Diencephalon (tissue), 1 donor: ENCODE measurements around the gene SPATA3. TPM values are rescaled to one million over a fixed set of nuclear protein-coding genes. Genes with fewer than 3 reads are reported as not detected.

ENCODE experiments used
- total RNA-seq: library from RNA; depleted of rRNA; stranded (reverse); fragments of >200 nt; gene quantifications from one replicate; pipeline ENCODE4 v1.2.3, GENCODE V29; 2014

SPATA3 gene
- not detected for total RNA-seq

GRCh38 chr2:230995821-230996220 is at the start of gene SPATA3:
Gene SPATA3, plus strand, starts transcription at chr2:230996121. Its CDS starts 113 bp downstream, at chr2:230996234.

DNA sequence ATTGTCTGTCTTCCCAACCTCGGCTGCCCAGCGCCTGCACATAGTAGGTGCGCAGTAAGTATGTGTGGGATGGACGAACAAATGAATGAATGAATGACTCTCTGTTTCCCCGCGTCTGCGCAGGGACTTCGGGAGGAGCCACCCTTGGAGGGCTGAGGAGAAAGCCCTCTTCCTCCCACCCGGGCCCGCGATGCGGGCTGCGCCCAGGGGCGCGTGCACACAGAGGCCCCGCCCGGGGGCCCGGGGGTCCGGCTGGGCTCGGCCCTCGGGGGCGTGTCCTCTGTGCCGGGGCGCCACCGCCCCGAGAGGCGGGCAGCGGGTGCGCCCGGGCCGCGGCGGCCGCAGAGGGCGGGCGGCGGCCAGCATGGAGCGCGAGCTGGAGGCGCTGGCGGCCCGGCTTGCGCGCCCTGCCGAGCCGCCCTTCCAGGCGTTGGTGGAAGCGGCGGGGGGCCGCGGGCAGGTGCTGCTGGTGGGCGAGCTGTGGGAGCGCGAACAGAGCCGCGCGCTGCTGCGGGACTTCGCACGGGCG is 41.3 kb downstream of the SPATA3 start, which contains the start of gene C2orf72:
TSS of gene C2orf72 (plus strand) at position 322 of the 529 bp plus-strand sequence. CDS start at position 365, 43 bp downstream.

DNA sequence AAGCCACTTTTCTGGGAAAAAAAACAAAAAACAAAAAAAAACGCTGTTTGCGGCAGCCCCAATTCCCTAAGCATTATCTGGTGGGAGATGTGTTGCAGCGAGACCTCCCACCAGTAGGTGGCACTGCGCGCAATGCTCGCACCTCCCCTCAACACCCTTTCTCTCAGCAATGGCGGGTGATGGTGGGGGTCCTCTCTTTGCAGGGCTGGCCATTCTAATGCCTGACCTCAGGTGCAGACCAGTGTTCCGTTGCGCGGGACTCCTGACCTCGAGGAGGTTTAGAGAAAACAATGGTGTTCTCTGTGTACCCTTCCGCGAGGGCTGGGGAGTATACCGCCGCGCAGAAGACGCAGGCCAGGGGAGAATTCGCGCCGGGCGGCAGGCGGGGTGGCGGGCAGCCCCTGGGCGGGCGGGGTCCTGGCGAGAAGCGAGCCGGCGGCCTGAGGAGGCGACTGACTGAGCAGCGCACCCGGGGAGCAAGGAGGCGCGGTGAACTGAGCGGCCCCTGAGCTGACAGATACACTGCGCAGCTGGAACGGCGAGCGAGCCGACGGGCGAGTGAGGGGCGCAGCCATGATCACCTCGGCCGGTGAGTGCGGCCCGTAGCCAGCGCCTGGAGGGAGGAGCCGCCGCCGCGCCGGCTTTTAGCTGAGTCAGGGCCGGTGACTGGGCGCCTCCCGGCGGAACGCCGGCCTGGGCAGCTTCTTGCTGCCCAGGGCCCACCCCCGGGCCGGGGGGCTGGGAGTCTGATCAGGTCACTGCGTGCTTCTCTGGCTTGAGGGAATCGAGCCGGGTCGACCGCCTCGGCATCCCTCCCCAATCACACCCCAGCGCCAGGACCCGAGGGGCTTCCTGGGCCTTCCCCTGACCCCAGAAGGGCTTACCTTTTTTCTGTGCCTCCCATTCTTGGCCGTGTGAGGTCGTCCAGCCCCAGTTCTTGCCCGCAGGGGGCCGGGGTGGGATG is 60.8 kb downstream of the SPATA3 start, which contains the start of gene PSMD1:
TSS of gene PSMD1 (plus strand) at position 415 of the 964 bp plus-strand sequence. CDS start at position 574, 159 bp downstream.

Other genes starting within 250 kb of the SPATA3 start
- gene ITM2C, start 131.2 kb upstream of the SPATA3 start, total RNA-seq, result 254 TPM
- not detected for gene GPR55, start 70.9 kb upstream of the SPATA3 start, total RNA-seq
- 46.1 TPM for gene C2orf72, start 41.4 kb downstream of the SPATA3 start, total RNA-seq
- gene PSMD1, start 60.7 kb downstream of the SPATA3 start, total RNA-seq, result 122 TPM
- gene HTR2B, start 128.9 kb downstream of the SPATA3 start, total RNA-seq, result 0.23 TPM
- gene ARMC9, start 202.5 kb downstream of the SPATA3 start, total RNA-seq, result 23.8 TPM